BLaER1 treated with 17β-estradiol and CSF1 and Interleukin-3, amounts not matched to agents 10 nM and 100 nM (cell line): ENCODE measurements around the gene ELL.
A peak's percentile ranks its signal among the peaks of the same experiment; 100 is the strongest.

Experiments used
- H3K27ac ChIP-seq, 11 experiments: shearing (Covaris generic); formaldehyde crosslinking; 2 replicates each; pipeline ENCODE4 v1.8.1; 2022
- H3K27me3 ChIP-seq, 11 experiments: shearing (Covaris generic); formaldehyde crosslinking; 2 replicates each; pipeline ENCODE4 v1.8.1; 2022
- H3K36me3 ChIP-seq, 11 experiments: shearing (Covaris generic); formaldehyde crosslinking; 2 replicates each; pipeline ENCODE4 v1.8.1; 2022
- H3K4me1 ChIP-seq, 10 experiments: shearing (Covaris generic); formaldehyde crosslinking; 2 replicates each; pipeline ENCODE4 v1.8.1; 2022
- H3K4me2 ChIP-seq, 11 experiments: shearing (Covaris generic); formaldehyde crosslinking; 2 replicates each; pipeline ENCODE4 v1.8.1; 2022
- H3K4me3 ChIP-seq, 10 experiments: shearing (Covaris generic); formaldehyde crosslinking; 2 replicates each; pipeline ENCODE4 v1.8.1; 2022
- H3K9ac ChIP-seq, 11 experiments: shearing (Covaris generic); formaldehyde crosslinking; 2 replicates each; pipeline ENCODE4 v1.8.1; 2022
- H3K9me3 ChIP-seq, 11 experiments: shearing (Covaris generic); formaldehyde crosslinking; replicated peaks in 1 of 11; 2 replicates each; pipeline ENCODE4 v1.8.1; 2022
- H4K20me1 ChIP-seq, 11 experiments: shearing (Covaris generic); formaldehyde crosslinking; 2 replicates each; pipeline ENCODE4 v1.8.1; 2022
- Cebpa-rat ChIP-seq, 11 experiments: shearing (Covaris generic); IDR thresholded peaks; 2 replicates each; pipeline ENCODE4 v1.8.1; 2022

ELL gene

GRCh38 chr19:18521692-18522123 is at the start of gene ELL:
TSS of gene ELL (minus strand) at chr19:18522070. CDS start at chr19:18522055, 15 bp downstream.
- H3K27ac ChIP-seq, result peak within 1 kb of the TSS; percentile 91 to 99 (median 95)

GRCh38 chr19:18568367-18568766 is 46.5 kb upstream of the ELL start:
- peaks cover 66 to 81% (median 76%) of the 10 kb centered on the region in 11 experiments for H3K36me3 ChIP-seq
- TF ChIP-seq Cebpa-rat (IDR thresholded peaks at IDR 0.05), result no peak
- no peak overlapping the region for H3K4me3 ChIP-seq
- no peak overlapping the region for H3K27ac ChIP-seq
- H3K27me3 ChIP-seq, result no peaks in the 10 kb centered on the region
- H4K20me1 ChIP-seq, result peaks cover 11 to 19% (median 16%) of the 10 kb centered on the region in 11 experiments; a peak in 21 of 22 replicates
- H3K4me1 ChIP-seq, result peaks cover 9 to 18% (median 16%) of the 10 kb centered on the region in 10 experiments
- no peak overlapping the region for H3K9ac ChIP-seq
- no peaks in the 10 kb centered on the region for H3K9me3 ChIP-seq
- H3K4me2 ChIP-seq, result no peak overlapping the region

More at GRCh38 chr19:18521692-18522123, at the start of gene ELL:
- Histone ChIP-seq H4K20me1 (peaks cover 36 to 51% (median 44%) of the 10 kb centered on the region in 11 experiments), H3K27me3 (no peaks in the 10 kb centered on the region), H3K9ac (peak within 1 kb of the TSS; percentile 94 to 100 (median 97)), H3K4me3 (peak within 1 kb of the TSS; percentile 95 to 100 (median 100)), H3K4me1 (peaks cover 25 to 44% (median 36%) of the 10 kb centered on the region in 10 experiments), H3K4me2 (peak within 1 kb of the TSS; percentile 89 to 100 (median 97)), H3K9me3 (0 out of 22 replicates have a peak, but pooled peaks cover 0 to 5% (median 0%) of the 10 kb centered on the region in 11 experiments), H3K36me3 (peaks cover 0 to 21% (median 0%) of the 10 kb centered on the region in 11 experiments; a peak in 5 of 22 replicates)
- no peak for TF ChIP-seq Cebpa-rat (IDR thresholded peaks at IDR 0.05)

DNA sequence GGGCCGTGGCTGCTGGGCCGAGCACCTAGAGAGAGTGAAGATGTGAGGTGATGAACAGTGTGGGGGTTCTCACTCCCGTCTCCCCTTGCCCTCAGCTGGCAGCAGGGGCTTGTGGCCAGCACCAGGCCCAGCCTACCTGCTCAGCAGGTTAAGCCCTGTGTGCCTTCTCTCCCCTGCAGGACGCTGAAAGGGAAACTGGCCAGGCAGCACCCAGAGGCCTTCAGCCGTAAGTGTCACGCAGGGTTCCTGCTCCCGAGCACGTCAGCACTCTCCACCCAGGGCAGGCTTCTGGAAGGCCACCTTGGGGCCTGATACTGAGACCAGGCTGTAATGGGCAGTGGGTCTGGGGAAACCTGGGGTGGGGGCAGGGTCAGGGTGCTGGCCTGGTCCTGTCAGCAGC is 45.1 kb upstream of the ELL start:
- no peaks in the 10 kb centered on the region for H3K27me3 ChIP-seq
- H3K36me3 ChIP-seq, result peaks cover 77 to 86% (median 82%) of the 10 kb centered on the region in 11 experiments
- H3K4me3 ChIP-seq, result no peak overlapping the region

DNA sequence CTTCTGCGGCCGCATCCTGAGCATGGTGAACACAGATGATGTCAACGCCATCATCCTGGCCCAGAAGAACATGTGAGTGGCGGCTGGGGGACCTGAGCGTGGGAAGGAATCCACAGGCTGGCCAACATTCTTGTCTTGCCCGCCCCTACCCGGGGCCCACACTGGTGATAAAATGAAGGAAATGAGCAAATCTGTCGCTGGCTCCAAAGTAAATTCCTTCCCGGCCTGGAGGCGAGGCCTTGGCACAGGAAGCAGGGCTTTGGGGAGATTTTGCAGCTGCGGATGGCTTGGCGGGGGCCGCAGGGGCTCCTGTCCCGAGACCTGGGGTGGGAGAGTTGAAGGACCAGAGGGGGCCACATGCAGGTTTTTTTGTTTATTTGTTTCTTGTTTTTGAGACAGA is 40.2 kb upstream of the ELL start:
- TF ChIP-seq Cebpa-rat (IDR thresholded peaks at IDR 0.05), result no peak
- no peak overlapping the region for H3K9ac ChIP-seq
- no peaks in the 10 kb centered on the region for H3K27me3 ChIP-seq
- H3K9me3 ChIP-seq, result no peaks in the 10 kb centered on the region
- no peak overlapping the region for H3K4me2 ChIP-seq
- H3K4me1 ChIP-seq, result peaks cover 13 to 20% (median 15%) of the 10 kb centered on the region in 10 experiments; a peak in 19 of 20 replicates
- peaks cover 0 to 18% (median 5%) of the 10 kb centered on the region in 11 experiments; a peak in 9 of 22 replicates for H4K20me1 ChIP-seq
- no peak overlapping the region for H3K4me3 ChIP-seq
- peaks cover 57 to 72% (median 65%) of the 10 kb centered on the region in 11 experiments for H3K36me3 ChIP-seq
- no peak overlapping the region for H3K27ac ChIP-seq

More for the DNA sequence above, 45.1 kb upstream of the ELL start:
- Histone ChIP-seq H4K20me1 (peaks cover 0 to 11% (median 2%) of the 10 kb centered on the region in 11 experiments; a peak in 12 of 22 replicates), H3K4me2 (no peak overlapping the region), H3K4me1 (peaks cover 0 to 9% (median 6%) of the 10 kb centered on the region in 10 experiments; a peak in 14 of 20 replicates), H3K9ac (0 out of 22 replicates have a peak overlapping the region, but pooled peaks of 1 of the 11 experiments have one; percentile 2), H3K9me3 (no peaks in the 10 kb centered on the region), H3K27ac (no peak overlapping the region)
- no peak for TF ChIP-seq Cebpa-rat (IDR thresholded peaks at IDR 0.05)

DNA sequence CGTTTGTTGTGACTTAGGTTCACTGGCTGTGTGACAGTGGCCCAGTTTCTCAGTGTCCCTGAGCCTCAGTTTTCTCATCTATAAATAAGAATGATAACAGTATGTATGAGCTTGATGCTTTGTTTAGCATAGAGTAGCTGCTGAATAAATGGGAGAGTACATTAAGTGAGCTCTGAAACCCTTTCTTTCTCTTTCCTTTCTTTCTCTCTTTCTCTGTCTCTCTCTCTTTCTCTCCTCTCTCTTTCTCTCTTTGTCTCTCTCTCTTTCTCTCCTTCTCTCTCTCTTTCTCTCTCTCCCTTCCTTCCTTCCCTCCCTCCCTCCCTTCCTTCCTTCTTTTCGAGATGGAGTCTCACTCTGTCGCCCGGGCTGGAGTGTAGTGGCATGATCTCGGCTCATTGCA is 37.8 kb upstream of the ELL start:
- peak overlapping the region; percentile 88 to 99 (median 93); a peak in 21 of 22 replicates for H3K4me2 ChIP-seq
- H3K4me1 ChIP-seq, result peaks cover 13 to 24% (median 16%) of the 10 kb centered on the region in 10 experiments; a peak in 19 of 20 replicates
- H4K20me1 ChIP-seq, result peaks cover 0 to 18% (median 0%) of the 10 kb centered on the region in 11 experiments; a peak in 9 of 22 replicates
- H3K36me3 ChIP-seq, result peaks cover 33 to 48% (median 41%) of the 10 kb centered on the region in 11 experiments
- no peaks in the 10 kb centered on the region for H3K27me3 ChIP-seq
- peak overlapping the region in 9 of 11 experiments; percentile 3 to 94 (median 84); a peak in 11 of 22 replicates for H3K9ac ChIP-seq
- no peak overlapping the region for H3K27ac ChIP-seq
- H3K9me3 ChIP-seq, result no peaks in the 10 kb centered on the region
- H3K4me3 ChIP-seq, result peak overlapping the region in 5 of 10 experiments; percentile 7 to 99 (median 92); a peak in 1 of 20 replicates
- no peak for TF ChIP-seq Cebpa-rat (IDR thresholded peaks at IDR 0.05)

DNA sequence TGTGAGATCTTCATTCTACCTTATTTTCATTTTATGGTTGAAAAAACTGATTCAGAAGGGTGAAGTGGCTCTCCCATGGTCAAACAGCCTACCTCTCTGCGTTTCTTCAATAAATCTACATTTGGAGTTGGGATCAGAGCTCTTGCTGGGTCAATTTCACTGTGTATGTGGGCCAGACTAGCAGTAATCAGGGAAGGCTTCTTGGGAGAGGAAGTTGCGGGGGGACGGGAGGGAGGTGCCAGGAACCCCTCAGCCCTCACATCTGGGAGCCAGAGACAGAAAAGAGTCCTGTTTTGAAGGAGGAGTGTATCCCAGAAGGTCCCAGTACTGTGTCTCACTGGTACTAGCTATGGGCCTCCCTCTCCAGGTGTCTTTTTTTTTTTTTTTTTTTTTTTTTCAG is 36.7 kb upstream of the ELL start:
- Histone ChIP-seq H3K4me2 (peak overlapping the region; percentile 88 to 99 (median 93)), H3K4me3 (peak overlapping the region; percentile 81 to 99 (median 95)), H3K9me3 (no peaks in the 10 kb centered on the region), H3K36me3 (peaks cover 23 to 37% (median 30%) of the 10 kb centered on the region in 11 experiments), H4K20me1 (peaks cover 0 to 18% (median 0%) of the 10 kb centered on the region in 11 experiments; a peak in 7 of 22 replicates), H3K4me1 (peaks cover 13 to 24% (median 16%) of the 10 kb centered on the region in 10 experiments; a peak in 19 of 20 replicates), H3K9ac (peak overlapping the region; percentile 78 to 94 (median 88)), H3K27me3 (no peaks in the 10 kb centered on the region), H3K27ac (peak overlapping the region; percentile 76 to 87 (median 83))
- TF ChIP-seq Cebpa-rat (IDR thresholded peaks at IDR 0.05), result no peak

DNA sequence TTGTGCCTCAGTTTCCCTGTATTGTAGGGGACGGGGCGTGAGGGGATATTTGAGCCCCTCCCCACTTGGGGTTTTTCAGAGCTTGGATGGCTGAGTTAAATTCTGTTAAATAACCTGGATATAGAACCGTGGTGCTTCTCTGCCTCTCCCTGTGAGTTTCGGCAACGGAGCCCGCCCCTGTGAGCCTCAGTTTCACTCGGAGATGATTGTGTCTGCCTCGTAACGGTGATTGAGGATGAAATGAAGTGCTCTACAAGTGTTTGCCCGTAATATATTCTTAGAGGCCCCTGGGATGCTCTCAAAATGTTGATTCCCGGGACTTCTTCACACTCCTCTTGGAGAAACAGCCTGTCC is 36.3 kb upstream of the ELL start:
- Histone ChIP-seq H3K4me1 (peaks cover 13 to 24% (median 16%) of the 10 kb centered on the region in 10 experiments; a peak in 19 of 20 replicates), H3K27me3 (no peaks in the 10 kb centered on the region), H3K27ac (peak overlapping the region; percentile 76 to 87 (median 83)), H3K9ac (peak overlapping the region; percentile 78 to 94 (median 88)), H3K36me3 (peaks cover 18 to 33% (median 26%) of the 10 kb centered on the region in 11 experiments), H4K20me1 (peaks cover 0 to 18% (median 0%) of the 10 kb centered on the region in 11 experiments; a peak in 7 of 22 replicates), H3K4me2 (peak overlapping the region; percentile 88 to 99 (median 93)), H3K9me3 (no peaks in the 10 kb centered on the region), H3K4me3 (peak overlapping the region; percentile 81 to 99 (median 95))
- TF ChIP-seq Cebpa-rat (IDR thresholded peaks at IDR 0.05), result no peak

- Histone ChIP-seq H3K4me1 (peaks cover 13 to 24% (median 16%) of the 10 kb centered on the region in 10 experiments; a peak in 19 of 20 replicates), H4K20me1 (peaks cover 0 to 18% (median 0%) of the 10 kb centered on the region in 11 experiments; a peak in 7 of 22 replicates), H3K4me3 (peak within 1 kb of the TSS; percentile 81 to 99 (median 95)), H3K9me3 (no peaks in the 10 kb centered on the region), H3K4me2 (peak within 1 kb of the TSS; percentile 88 to 99 (median 93)), H3K36me3 (peaks cover 13 to 27% (median 20%) of the 10 kb centered on the region in 11 experiments), H3K27me3 (no peaks in the 10 kb centered on the region), H3K27ac (peak within 1 kb of the TSS; percentile 76 to 87 (median 83)), H3K9ac (peak within 1 kb of the TSS; percentile 78 to 94 (median 88))
- TF ChIP-seq Cebpa-rat (IDR thresholded peaks at IDR 0.05), result no peak
Observed at GRCh38 chr19:18557411-18558201, 35.7 kb upstream of the ELL start, which contains the start of gene KXD1. TSS of gene KXD1 (plus strand) at chr19:18557870. CDS start at chr19:18562057, 4,187 bp downstream.
